Right lobe of liver (tissue), 4 donors: ENCODE measurements around the gene LEF1.

Experiments used
- POLR2A ChIP-seq: fragments of 450-650 bp; IDR thresholded peaks from one replicate; pipeline ENCODE4 v1.6.1; 2017; ENCODE audit warnings: antibody characterized with exemption, mild to moderate bottlenecking
- TF ChIP-seq, protein P1 (sequence below), 4 donors: fragments of 200-600 bp in 3 of 4; fragments of 450-650 bp in 1 of 4; IDR thresholded peaks; one replicate each; pipeline versions ENCODE4 v1.5.1 to v1.8.0; 2016 to 2022; ENCODE audit warnings: antibody characterized with exemption in 4 of 4, mild to moderate bottlenecking in 2 of 4
- donor health status: DM: no; HTN: no; CAD: no.
- donor health status: DM: no; HTN: no; CAD: no.
- donor health status: DM: no; HTN: yes; CAD: no.

DNA sequence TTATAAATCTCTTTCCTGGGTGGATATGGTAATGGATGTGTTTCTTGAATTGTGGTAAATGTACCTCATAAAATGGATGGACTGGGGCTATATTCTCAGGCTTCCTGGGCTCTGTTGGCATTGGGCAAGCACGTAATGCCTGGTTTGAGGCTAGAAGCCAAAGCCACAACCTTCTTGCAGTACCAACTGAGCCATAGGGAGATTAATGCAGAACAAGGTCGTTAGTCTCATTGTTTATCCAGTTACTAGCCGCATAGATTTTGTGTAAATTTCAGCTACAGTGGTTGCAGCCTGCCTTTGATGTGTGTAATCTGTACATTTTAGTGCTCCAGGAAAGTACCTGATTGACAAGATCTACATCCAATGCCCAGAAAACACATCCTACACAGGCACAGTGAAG, 7.2 kb upstream of the LEF1 start:
- TF ChIP-seq, protein P1, sequence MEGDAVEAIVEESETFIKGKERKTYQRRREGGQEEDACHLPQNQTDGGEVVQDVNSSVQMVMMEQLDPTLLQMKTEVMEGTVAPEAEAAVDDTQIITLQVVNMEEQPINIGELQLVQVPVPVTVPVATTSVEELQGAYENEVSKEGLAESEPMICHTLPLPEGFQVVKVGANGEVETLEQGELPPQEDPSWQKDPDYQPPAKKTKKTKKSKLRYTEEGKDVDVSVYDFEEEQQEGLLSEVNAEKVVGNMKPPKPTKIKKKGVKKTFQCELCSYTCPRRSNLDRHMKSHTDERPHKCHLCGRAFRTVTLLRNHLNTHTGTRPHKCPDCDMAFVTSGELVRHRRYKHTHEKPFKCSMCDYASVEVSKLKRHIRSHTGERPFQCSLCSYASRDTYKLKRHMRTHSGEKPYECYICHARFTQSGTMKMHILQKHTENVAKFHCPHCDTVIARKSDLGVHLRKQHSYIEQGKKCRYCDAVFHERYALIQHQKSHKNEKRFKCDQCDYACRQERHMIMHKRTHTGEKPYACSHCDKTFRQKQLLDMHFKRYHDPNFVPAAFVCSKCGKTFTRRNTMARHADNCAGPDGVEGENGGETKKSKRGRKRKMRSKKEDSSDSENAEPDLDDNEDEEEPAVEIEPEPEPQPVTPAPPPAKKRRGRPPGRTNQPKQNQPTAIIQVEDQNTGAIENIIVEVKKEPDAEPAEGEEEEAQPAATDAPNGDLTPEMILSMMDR (IDR thresholded peaks at IDR 0.05) = no peak
- no peak for TF ChIP-seq POLR2A
